ENCODE results near the gene RIC8B.

The RIC8B gene

DNA sequence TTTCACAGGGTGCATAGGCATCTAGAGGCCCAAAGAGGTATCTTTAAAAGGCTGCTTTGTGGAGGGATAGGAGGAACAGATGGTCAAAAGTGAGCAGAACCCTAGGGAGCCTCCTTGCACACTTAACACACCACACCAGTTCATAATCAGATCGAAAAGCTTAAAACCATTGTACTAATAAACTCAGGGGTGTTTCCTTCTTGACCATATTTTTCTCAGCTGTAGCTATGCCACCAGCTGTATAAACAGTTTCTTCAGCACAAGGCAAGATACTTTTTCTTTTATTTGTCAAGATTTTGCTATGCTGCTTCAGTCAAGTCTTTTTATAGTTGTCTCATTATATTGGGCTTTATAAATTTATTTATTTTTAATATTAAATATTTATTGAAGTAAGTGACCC lies 88.7 kb downstream of the RIC8B start:
- H3K4me3 ChIP-seq (ENCODE audit: low read depth, low read length) = no peak overlapping the region
- TF ChIP-seq, protein P1, sequence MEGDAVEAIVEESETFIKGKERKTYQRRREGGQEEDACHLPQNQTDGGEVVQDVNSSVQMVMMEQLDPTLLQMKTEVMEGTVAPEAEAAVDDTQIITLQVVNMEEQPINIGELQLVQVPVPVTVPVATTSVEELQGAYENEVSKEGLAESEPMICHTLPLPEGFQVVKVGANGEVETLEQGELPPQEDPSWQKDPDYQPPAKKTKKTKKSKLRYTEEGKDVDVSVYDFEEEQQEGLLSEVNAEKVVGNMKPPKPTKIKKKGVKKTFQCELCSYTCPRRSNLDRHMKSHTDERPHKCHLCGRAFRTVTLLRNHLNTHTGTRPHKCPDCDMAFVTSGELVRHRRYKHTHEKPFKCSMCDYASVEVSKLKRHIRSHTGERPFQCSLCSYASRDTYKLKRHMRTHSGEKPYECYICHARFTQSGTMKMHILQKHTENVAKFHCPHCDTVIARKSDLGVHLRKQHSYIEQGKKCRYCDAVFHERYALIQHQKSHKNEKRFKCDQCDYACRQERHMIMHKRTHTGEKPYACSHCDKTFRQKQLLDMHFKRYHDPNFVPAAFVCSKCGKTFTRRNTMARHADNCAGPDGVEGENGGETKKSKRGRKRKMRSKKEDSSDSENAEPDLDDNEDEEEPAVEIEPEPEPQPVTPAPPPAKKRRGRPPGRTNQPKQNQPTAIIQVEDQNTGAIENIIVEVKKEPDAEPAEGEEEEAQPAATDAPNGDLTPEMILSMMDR (IDR thresholded peaks at IDR 0.05; ENCODE audit: control insufficient read depth, extremely low read depth, insufficient read depth) = no peak
- DNase-seq (ENCODE audit: low read depth) = no peak

DNA sequence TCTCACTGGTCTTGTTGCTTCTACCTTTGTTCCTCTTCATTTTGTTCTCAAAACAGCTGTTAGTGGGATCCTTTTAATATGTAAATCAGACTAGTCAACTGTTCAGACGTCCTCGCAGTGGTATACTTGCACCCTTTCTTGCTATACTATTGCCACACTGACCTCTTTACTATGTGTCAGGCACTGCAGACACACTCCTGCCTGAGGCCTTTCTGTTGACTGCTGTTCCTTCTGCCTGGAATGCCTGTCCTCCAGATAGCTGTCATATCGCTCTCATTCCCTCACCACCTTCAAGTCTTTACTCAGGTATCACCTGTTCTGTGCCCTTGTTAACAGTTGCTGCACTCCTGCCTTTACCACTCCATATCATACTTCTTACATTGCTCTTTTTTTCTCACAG lies 91.2 kb downstream of the RIC8B start:
- TF ChIP-seq, protein P1 (IDR thresholded peaks at IDR 0.05; ENCODE audit: control insufficient read depth, extremely low read depth, insufficient read depth) = no peak
- H3K4me3 ChIP-seq (ENCODE audit: low read depth, low read length) = no peak overlapping the region
- DNase-seq (ENCODE audit: low read depth) = no peak

DNA sequence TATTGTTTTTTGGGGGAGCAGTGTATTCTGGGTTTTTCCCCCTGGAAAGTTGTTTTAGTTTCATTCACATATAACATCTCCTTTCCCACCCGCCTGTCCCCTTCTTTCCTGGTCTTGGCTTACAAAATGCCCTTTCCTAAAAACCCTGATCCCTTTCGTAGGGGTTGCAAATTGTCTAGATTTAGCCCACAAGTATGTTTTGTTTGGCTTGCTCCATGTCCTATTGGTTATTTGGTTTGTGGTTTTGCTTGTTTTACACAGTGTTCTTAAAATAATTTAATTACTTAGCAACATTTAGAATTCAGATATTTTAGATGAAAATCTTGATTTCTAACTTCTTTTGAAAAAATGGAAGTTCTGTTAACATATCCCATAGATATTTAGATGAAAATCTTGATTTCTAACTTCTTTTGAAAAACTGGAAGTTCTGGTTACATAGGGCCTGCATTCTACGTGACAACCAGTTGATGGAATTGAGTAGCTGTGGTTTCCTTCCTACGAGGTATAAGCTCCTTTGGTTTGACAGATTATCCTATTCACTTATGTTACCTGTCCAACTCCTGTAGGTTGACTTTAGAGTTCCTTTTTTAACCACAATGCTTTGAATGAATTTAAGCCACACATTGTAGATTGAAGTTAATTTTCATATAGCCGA lies 92.1 kb downstream of the RIC8B start:
- no peak overlapping the region for H3K4me3 ChIP-seq (ENCODE audit: low read depth, low read length)
- no peak for DNase-seq (ENCODE audit: low read depth)
- TF ChIP-seq, protein P1 (IDR thresholded peaks at IDR 0.05; ENCODE audit: control insufficient read depth, extremely low read depth, insufficient read depth) = no peak

DNA sequence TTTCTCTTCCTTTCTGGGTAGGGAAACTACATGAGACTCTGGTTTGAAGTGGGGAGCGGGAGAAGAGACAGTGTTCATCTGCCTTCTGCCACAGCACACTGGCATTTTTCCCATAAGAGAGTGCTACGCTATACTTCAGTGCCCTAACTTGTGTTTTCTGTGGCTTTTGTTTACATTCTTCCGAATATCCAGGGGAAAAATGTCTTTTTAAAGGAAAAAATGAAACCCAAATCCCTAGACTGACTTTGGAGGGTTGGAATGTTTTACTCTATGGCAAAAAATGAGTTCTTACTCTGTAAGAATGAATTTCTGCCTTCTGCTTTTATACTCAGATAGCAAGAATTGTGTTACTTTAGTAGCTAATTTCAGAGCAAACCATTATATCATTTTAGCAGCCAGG lies 93.2 kb downstream of the RIC8B start:
- TF ChIP-seq, protein P1 (IDR thresholded peaks at IDR 0.05; ENCODE audit: control insufficient read depth, extremely low read depth, insufficient read depth) = no peak
- DNase-seq (ENCODE audit: low read depth) = no peak
- H3K4me3 ChIP-seq (ENCODE audit: low read depth, low read length) = no peak overlapping the region

DNA sequence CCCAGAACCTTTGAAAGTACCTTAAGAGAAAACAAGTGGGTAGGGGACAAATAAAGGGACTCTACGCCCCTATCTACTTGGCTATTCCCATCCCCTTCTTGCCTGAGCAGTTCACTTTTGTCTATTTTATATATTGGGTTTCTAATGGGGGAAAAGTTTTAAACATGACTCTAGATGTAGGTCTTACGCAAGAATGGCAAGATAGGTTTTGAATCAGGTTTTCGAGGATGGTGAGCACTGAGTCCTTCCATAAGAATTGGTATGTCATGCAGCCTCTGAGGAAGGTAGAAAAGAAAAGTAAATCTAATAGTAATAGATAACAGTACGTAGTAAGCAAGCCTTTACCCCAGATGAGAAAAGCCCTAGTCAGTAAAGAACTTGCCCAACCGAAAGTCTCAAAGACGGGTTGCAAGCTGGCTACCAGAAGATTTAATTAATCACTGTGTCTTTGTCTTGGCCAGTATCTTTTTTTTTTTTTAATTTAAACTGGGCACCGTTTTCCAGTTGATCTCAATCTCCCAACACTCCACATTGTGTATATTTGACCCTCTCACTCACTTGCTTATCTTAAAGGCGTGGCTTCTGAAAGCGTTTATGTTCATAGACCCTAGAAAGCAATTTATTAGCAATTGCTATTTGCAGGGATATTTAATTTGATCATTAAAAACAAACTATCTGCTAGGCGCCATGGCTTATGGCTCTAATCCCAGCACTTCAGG lies 94.7 kb downstream of the RIC8B start:
- DNase-seq (ENCODE audit: low read depth) = no peak
- H3K4me3 ChIP-seq (ENCODE audit: low read depth, low read length) = no peak overlapping the region
- TF ChIP-seq, protein P1 (IDR thresholded peaks at IDR 0.05; ENCODE audit: control insufficient read depth, extremely low read depth, insufficient read depth) = no peak

DNA sequence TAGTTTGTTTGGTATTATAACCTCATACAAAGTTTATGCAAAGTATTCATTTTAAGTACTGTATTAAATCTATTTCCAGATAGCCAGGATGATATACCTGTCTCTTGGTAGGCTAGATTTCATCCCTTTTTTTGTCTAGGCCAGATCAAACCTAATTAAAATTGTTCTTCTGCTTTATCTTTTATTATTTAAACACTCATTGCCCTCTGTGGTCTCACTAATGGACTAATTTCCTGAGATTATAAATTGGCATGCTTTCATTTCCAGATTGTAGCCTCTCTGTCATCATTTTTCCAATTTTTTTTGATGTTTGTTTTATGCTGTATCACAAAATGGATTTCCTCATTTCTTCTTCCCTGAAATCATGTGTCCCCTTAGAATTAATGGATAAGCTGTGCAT lies 95.6 kb downstream of the RIC8B start:
- no peak for DNase-seq (ENCODE audit: low read depth)
- H3K4me3 ChIP-seq (ENCODE audit: low read depth, low read length) = no peak overlapping the region
- TF ChIP-seq, protein P1 (IDR thresholded peaks at IDR 0.05; ENCODE audit: control insufficient read depth, extremely low read depth, insufficient read depth) = no peak

All from LNCaP clone FGC (cell line).